COR-L47 (cell line): ENCODE results near the gene GATA6.
"Not testable (repeated sequence)": the region's sequence is repeated elsewhere in the genome, so short reads cannot be mapped to it uniquely, and the experiment has no call there.

Source experiments
- DNase-seq: peaks from one replicate; lab custom pipeline; 2025; lab: John Stamatoyannopoulos, UW

GATA6 gene

GRCh38 chr18:22204996-22205395, 35.6 kb downstream of the GATA6 start:
- no peak for DNase-seq

- DNase-seq = no peak
These were observed 37.8 kb downstream of the GATA6 start for GRCh38 chr18:22207021-22207758.

DNA sequence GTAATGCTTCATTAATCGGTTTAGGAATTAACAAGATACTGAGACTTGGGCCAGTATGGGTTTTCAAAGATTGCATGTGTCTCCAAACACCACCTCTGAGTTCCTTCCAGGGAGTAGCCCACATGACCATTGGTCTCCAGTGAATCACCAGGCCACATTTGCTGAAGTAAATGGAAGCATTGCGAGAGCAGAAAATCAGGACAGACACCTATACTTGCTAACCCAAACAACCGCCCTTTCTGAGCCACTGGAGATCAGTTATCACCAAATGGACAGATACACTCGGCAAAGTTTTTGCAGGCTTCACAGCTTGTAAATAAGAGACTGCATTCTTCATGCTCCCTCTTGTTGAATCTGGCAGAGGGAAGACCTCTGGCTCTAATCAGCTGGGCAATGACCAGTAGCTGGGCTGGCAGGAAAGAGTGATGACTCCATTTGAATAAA, 40.9 kb downstream of the GATA6 start:
- no peak for DNase-seq

DNA sequence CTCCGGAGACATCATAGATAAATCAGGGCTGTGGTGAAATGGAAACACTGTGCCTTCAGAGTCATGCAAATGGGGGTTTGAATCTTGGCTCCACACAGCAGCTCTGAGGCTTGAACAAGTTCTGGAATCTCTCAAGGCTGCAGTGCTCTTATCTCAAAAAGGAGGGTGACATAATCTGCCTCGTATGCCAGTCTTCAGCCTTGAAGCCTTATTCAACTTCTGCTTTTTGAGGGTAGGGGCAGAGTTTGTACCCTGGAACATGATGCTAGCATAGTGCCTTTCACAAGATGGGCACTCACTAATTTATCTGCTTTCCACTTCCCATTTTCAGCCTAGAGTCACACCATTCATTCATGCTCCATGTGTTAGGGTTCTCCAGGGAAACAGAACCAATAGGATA, 42.3 kb downstream of the GATA6 start:
- no peak for DNase-seq

- DNase-seq = no peak
These were observed 44.1 kb downstream of the GATA6 start for GRCh38 chr18:22213333-22213973.

GRCh38 chr18:22214731-22215528, 45.5 kb downstream of the GATA6 start:
- DNase-seq = no peak

- no peak for DNase-seq
These were observed 49.4 kb downstream of the GATA6 start for GRCh38 chr18:22218835-22219234.

DNA sequence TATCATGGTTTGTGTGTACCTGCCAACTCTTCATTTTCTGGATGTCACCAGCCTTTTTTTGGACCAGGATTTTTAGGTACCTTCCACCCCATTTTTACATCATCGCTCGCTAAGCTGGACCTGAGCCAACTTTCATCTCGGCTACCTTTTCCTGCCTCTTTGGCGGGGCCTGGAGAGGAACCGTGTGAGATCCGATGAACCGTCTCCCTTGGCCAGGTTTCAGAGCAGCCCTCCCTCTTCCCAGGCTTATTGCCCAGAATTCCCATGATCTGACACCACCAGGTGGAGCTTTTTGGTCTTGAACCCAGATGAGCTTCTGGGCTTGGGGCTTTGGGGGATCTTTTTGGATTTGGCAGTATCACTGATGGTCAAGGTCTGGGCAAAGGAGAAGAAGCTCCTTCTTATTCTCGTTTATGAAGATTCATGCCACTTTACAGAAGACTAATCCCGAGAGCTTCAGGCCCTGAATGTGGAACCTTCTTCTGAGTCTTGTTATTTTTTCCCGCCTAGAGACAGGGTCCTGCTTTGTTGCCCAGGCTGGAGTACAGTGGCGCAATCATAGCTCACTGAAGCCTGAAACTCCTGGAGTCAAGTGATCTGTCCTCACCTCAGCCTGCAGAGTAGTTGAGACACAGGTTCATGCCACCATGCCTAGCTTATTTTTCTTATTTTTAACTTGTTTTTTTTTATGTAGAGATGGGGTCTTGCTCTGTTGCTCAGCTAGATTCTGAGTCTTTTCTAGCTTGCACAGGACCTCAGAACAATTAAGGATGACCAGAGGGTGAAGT, 50.4 kb downstream of the GATA6 start:
- no peak for DNase-seq

GRCh38 chr18:22220585-22220984, 51.2 kb downstream of the GATA6 start:
- DNase-seq = not testable (repeated sequence)

- no peak for DNase-seq
These were observed 52.0 kb downstream of the GATA6 start for GRCh38 chr18:22221350-22221749.

- no peak for DNase-seq
These were observed 54.0 kb downstream of the GATA6 start for GRCh38 chr18:22223254-22223964.

DNA sequence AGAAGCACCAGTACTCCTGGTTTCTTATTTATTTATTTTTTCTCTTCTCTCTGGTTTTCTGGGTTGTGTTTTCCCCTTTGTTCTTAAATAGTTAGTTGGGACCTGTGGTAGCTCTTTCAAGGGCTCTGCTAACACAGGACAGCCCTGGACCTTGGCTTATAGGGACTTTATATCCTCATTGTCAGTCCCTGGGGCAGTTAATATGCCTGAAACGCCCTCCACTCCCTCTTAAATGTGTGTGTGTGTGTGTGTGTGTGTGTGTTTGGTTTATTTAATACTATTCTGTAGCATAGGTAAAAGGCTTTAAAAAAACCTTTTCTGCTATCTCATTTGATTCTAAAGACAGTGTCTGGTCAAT, 54.6 kb downstream of the GATA6 start:
- no peak for DNase-seq

- DNase-seq = no peak
These were observed 55.0 kb downstream of the GATA6 start for GRCh38 chr18:22224339-22224738.

GRCh38 chr18:22226801-22227200, 57.4 kb downstream of the GATA6 start:
- no peak for DNase-seq

DNA sequence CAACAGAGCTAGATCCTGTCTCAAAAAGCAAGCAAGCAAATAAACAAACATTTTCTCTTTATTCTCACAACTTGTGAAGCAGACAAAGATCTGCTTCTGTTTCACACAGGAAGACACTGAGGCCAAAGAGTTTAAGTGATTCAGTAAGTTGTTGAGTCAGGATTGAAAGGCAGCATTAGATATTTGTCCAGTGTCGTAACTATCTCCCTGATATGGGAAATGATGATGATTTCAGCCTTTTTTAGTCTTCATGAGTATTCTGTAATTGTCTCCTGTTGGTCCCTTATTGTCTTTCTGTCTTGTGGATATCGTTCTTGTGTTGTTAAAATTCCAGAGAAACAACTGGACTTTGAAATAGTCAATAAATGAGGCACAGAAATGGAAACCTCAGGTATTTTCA, 59.6 kb downstream of the GATA6 start:
- no peak for DNase-seq

DNA sequence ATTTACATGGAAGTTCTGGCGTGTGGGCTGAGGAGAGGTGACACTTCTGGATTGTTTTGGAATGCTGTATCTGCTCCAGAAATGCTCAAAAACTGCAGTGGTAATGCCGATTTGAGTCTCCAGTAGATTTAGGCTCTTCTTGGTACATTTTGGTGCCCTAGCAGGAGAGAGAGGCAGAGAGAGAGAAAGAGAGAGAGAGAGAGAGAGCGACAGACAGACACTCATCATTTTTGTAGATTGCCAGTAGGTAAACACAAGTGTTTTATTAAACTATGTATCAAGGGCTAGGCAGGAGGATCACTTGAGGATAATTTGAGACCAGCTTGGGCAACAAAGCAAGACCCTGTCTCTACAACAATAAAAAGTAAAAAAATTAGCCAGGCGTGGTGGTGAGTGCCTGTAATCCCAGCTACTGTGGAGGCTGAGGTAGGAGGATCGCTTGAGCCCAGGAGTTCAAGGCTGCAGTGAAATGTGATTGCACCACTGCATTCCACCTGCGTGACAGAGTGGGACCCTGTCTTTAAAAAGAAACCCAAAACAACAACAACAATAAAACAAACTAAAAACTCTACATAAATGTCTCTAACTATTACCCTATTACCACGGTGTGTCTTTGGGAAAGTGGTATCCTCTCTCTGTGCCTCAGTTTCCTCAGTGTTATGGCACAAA, 60.2 kb downstream of the GATA6 start:
- DNase-seq = no peak

DNA sequence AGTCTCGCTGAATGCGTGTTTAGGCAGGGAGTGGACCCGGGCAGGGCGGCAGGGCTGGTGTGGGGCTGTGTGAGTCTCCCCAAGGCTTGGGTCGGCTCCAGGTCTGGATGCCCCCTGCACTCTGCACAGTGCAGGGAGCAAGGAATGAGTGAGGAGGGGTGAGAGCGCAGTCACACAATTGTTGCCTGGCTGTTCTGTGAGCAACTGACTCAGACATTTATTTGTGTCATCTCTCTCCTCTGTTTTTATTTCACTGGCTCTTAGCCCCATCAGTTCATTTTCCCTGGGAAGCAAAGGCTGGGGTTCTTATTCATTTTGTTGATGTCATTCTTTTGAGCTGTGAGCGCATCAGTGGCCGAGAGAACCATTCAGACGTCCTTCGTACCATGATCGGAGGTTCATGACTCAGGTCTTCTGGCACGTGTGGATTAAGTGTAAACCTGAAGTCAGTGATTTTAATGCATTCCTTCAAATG, 61.1 kb downstream of the GATA6 start:
- DNase-seq = no peak

DNA sequence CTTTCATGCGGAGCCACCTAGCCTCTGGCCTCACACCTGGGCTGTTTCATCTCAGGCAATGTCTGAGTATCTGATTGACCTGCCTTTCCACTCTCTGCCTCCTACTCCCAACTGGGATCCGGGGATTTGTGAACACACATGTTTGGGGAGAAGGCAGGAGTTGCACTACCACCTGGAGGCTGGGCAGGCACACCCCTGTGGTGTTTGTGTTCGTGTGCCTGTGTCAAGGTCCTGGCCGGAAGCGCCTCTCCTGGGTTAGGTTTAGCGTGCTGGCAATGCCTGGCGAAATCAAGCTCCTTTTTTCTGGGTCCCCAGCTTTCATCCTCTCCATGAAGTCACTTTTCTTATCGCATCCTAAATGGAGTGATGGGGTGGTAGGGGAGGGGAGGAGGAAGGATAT, 63.9 kb downstream of the GATA6 start:
- DNase-seq = no peak

- no peak for DNase-seq
These were observed 68.6 kb downstream of the GATA6 start for GRCh38 chr18:22238036-22238435.

DNA sequence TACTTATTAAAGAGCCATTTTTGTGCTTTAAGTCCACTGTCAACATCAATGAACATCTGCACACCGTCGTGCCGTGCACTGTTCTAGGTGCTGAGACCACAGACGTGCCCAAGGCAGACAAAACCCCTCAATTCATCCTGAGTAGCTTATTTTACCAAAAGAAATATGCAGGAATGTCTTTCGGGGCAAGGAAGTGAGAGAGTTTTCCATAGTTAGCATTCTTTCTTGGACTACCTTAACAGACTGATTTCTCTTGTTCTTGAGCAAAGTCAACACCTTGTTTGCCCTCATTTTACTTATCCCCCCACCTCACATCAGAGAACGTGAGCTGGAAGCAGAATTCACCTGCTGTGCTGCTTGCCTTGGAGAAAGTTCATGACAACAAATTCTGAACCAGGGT, 69.3 kb downstream of the GATA6 start:
- no peak for DNase-seq

GRCh38 chr18:22241921-22242361, 72.6 kb downstream of the GATA6 start:
- DNase-seq = no peak
